ENCODE measurements around the gene P3H2. TPM values are rescaled to one million over a fixed set of nuclear protein-coding genes. Genes with fewer than 3 reads are reported as not detected.

The P3H2 gene
- total RNA-seq, 1 experiment from 2014 or later: 0.76 TPM

GRCh38 chr3:190040145-190040544 is 80.6 kb downstream of the P3H2 start:
- Histone ChIP-seq H2AFZ (ENCODE audit: low read depth, low read length, poor library complexity, severe bottlenecking) (no peak overlapping the region), H3K4me2 (ENCODE audit: low read length) (no peak overlapping the region), H3K36me3 (ENCODE audit: control insufficient read depth in 1 of 2, insufficient read depth in 2 of 2, low read length in 2 of 2) (no peaks in the 10 kb centered on the region), H3K4me3 (replicated peaks in 1 of 2; ENCODE audit: low read depth in 1 of 2, low read length in 2 of 2) (no peak overlapping the region), H3K4me1 (ENCODE audit: control insufficient read depth in 1 of 2, insufficient read depth in 2 of 2, low read length in 2 of 2) (peaks cover 0 to 10% of the 10 kb centered on the region in 2 experiments; a peak in 2 of 4 replicates), H3K9me3 (ENCODE audit: control insufficient read depth in 1 of 2, insufficient read depth in 1 of 2, low read depth in 1 of 2, low read length in 2 of 2) (no peaks in the 10 kb centered on the region), H3K79me2 (ENCODE audit: insufficient read depth, low read length) (no peaks in the 10 kb centered on the region), H3K27ac (ENCODE audit: low read depth, low read length) (no peak overlapping the region), H3K9me2 (ENCODE audit: insufficient read depth) (no peaks in the 10 kb centered on the region), H4K20me1 (ENCODE audit: insufficient read depth) (no peaks in the 10 kb centered on the region; the same call in 1 of the 2 replicates), H3K9ac (ENCODE audit: low read length) (no peak overlapping the region), H3K27me3 (ENCODE audit: insufficient read depth, low read length) (no peaks in the 10 kb centered on the region)
- RAD21 ChIA-PET (ENCODE audit: low non-redundant PET in 1 of 2, low total read pairs in 2 of 2, uncharacterized antibody in 2 of 2, unreplicated experiment in 2 of 2): no interaction called here
- POLR2A ChIA-PET: no interaction called here
- ATAC-seq (no peak), DNase-seq (ENCODE audit: low read depth, low spot score) (no peak)
- BruUV-seq (replicated peaks): no TSS peak
- CTCF ChIA-PET: no interaction called here
- intact Hi-C loops (cut with micrococcal nuclease): no loop called here
- TF ChIP-seq EGR1 (IDR thresholded peaks at IDR 0.05; ENCODE audit: low read depth): no peak
- no peak for TF ChIP-seq CTCF (IDR thresholded peaks at IDR 0.05 in 2 of 3, conservative IDR thresholded peaks at IDR 0.05 in 1 of 3; ENCODE audit: borderline replicate concordance in 1 of 3, insufficient read depth in 1 of 3, low read depth in 2 of 3, low read length in 2 of 3)
- TF ChIP-seq SP1 (IDR thresholded peaks at IDR 0.05; ENCODE audit: low read depth): no peak
- TF ChIP-seq MAX (IDR thresholded peaks at IDR 0.05): no peak
- no peak for TF ChIP-seq REST (IDR thresholded peaks at IDR 0.05; ENCODE audit: low read depth)
- TF ChIP-seq CBX3 (IDR thresholded peaks at IDR 0.05; ENCODE audit: low read depth): no peak
- no peak for TF ChIP-seq ZBTB33 (IDR thresholded peaks at IDR 0.05; ENCODE audit: extremely low read depth, insufficient replicate concordance, low read length)
- TF ChIP-seq JUND (IDR thresholded peaks at IDR 0.05): no peak
- TF ChIP-seq YY1 (IDR thresholded peaks at IDR 0.05; ENCODE audit: extremely low read depth, insufficient replicate concordance, low read depth, low read length): no peak
- no peak for TF ChIP-seq ZNF274 (IDR thresholded peaks at IDR 0.05; ENCODE audit: low read depth, low read length)
- TF ChIP-seq POLR2AphosphoS5 (IDR thresholded peaks at IDR 0.05; ENCODE audit: low read depth, low read length): no peak
- no peak for TF ChIP-seq EZH2phosphoT487 (IDR thresholded peaks at IDR 0.05; ENCODE audit: borderline replicate concordance)
- no peak for TF ChIP-seq ZFX (IDR thresholded peaks at IDR 0.05)
- TF ChIP-seq SIN3A (IDR thresholded peaks at IDR 0.05; ENCODE audit: low read depth): no peak
- TF ChIP-seq ELF1 (IDR thresholded peaks at IDR 0.05; ENCODE audit: borderline replicate concordance, low read depth): no peak
- TF ChIP-seq TCF7L2 (IDR thresholded peaks at IDR 0.05; ENCODE audit: borderline replicate concordance, extremely low read depth, insufficient read depth, insufficient read length): no peak
- no peak for TF ChIP-seq RAD21 (IDR thresholded peaks at IDR 0.05; ENCODE audit: low read depth)

Data from HCT116 (cell line).